Activated T-cell treated with anti-CD3 and anti-CD28 coated beads for 24 hours (primary cell): Measurements from ENCODE around the gene API5.
"Not testable (repeated sequence)": the region's sequence is repeated elsewhere in the genome, so short reads cannot be mapped to it uniquely, and the experiment has no call there.

Source experiments
- DNase-seq: peaks from one replicate; pipeline ENCODE4 v3.0.0-alpha.2; 2020; ENCODE audit warnings: low read depth

API5 gene

DNA sequence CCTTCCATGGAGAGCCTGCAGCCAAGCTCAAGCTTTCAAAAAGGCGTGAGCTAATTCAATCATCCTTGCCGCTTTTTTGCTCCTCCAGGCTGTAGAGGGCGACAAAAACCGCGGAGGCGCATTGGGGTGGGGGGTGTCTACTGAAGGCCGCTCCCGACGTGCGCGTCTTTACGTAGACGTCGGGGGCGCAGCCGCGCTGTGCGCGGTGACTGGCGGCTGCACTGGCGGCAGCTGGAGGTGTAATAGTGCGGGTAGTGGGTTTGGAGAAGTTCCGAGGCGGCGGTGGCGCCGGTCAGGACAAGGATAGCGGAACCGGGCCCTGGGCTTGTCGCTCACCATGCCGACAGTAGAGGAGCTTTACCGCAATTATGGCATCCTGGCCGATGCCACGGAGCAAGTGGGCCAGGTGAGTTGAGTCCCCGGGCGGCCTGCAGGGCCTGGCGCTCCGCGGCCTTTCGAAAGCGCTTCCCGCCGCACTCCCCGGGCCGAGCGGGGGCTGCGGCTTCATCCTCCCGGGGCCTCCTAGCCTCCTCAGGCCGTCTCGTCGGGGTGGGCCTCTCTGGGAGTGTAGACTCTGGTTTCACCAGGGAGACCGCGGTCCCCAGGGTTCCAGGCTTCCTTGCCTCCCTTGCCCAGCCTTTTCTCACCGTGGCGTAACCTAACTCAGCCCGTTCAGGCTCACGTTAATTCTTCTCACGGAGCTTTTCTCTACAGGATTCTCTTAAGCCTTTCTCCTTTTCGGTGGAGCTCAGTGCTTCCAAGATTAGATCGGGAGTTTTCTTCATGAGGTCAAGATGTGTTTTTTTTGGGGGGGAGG is at the start of gene API5:
Gene API5, plus strand, starts transcription at position 206 of the 817 bp plus-strand sequence. Its CDS starts 132 bp downstream, at position 338.
- DNase-seq, result peak; percentile 90

DNA sequence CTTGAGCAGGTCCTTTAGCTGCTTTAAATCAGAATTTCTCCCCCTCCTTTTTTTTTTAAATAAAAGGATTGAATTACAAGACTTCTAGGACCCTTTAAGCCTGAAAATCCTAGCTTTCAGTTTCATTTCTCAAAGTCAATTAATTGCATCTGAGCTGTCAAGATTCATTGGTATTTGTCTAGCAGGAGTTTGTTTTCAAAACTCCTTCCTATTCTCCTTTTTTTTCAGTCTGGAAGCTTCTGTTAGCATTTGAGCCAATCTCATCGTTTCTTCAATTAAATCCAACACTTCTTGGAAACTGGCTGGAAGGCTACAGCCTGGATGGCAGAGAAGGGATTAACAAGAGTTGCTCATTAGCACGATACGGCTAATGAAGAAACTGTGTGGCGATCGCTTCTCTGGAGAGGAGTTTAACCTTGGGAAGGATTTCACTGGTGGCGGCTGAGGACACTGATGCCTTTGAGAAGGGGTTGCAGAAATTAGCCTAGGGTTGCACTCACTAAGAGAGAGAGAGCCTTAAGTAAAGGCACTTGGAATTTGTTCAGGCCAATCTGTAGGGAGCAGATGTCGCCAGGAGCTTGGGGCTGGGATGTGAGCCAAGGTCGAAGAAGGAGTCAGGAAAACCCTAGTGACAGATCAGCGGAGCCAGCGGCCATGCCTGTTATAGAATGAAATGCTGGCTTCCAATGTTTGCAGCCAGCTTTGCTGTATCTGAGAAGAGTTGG is 43.8 kb upstream of the API5 start:
- no peak for DNase-seq

DNA sequence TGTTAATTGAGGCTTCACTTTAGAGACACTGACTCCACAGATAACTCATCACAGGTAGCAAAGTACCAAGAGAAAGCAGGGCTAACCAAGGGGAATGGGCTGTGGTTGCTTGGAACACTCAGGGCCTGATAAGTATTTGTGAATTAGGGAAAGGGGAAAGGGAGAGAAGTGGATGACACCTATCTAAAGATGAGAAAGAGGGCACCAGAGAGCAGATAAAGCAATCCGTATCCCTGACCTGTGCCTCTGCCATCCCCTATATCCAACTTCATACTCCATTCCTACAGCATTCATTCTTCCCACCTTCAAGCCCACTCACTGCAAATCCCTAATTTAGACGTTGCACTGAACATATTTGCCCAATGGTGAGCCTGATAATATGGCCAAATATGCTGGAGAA is 43.0 kb upstream of the API5 start:
- DNase-seq, result no peak

DNA sequence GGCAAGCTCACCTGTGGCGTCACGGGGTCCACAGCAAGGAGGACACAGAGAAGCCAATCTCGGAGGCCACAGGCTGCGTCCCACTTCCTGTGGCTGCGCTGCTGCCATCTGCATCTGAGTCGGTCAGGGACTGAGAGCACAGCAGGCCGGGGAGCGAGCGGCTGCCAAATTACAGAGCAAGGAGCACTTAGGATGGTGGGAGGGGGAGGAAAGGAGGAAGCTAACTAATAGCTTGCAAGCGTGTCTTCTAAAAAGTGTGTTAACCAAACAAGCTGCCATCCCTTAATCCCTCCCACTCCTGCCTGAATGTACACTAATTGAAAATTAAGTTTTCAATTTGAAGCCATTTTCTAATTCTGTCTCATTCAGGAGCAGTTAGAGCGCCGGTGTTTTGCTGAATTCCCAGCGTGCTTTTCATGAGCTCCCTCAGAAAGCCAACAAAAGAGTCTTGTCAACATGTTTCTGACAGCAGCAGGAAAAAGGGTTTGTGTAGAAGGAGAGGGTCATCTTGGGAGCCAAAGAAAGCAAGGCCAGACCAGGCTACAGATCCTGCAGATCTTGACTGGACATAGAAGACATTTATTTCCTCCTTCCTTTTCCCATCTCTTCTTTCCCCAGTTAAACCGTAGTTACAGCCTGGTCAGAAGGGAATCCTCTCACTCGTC is 42.4 kb upstream of the API5 start:
- DNase-seq, result no peak

DNA sequence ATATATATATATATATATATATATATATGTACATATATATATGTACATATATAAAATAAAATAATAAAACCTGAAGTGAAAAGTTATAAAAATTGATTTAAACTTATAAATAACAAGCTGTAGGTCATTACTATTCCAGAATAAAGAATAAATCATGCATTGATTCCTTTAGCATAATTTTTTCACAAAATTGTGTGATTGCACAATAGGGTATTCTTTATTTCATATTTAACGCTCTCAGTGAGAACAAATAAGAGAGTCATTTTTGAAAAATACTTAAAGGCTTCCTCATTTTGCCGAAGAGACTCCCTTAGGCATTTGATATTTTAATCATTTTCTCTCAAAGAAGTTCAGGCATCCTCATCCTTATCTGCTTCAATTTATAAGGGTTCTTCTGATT is 41.3 kb upstream of the API5 start:
- no peak for DNase-seq

DNA sequence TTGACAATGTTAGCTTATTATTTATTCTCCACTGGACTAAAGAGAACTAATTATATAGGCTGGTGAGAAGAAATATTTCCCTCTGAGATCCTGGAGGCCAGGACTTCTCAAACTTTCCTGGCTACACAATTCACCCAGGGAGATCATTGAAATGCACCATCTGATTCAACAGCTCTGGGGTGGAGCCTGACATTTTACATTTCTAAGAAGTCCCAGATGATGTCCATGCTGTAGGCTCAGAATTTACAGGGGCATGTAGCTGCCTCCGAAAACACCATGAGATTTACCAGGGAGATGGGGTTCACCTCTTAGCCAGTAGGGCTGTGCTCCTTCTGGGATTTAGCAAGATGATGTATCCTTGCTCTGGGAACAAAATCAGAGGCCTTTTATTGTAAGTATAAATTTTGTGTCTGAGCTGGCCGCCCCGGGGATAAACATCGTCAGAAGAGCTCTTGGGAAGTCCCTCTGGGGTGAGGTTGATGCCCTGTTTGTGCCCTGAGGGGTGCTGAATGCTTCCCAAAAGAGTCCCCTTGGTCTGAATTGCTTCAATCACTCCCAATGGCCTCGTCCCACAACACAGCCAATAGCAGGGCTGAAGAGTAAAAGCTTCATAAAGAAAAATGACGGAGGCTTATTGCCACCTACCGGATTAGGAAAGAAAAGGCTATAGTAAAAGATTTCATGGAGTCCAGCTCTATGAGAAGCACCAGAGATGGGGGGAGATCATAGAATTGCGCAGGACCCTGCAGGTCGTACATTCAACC is 33.4 kb upstream of the API5 start:
- no peak for DNase-seq

DNA sequence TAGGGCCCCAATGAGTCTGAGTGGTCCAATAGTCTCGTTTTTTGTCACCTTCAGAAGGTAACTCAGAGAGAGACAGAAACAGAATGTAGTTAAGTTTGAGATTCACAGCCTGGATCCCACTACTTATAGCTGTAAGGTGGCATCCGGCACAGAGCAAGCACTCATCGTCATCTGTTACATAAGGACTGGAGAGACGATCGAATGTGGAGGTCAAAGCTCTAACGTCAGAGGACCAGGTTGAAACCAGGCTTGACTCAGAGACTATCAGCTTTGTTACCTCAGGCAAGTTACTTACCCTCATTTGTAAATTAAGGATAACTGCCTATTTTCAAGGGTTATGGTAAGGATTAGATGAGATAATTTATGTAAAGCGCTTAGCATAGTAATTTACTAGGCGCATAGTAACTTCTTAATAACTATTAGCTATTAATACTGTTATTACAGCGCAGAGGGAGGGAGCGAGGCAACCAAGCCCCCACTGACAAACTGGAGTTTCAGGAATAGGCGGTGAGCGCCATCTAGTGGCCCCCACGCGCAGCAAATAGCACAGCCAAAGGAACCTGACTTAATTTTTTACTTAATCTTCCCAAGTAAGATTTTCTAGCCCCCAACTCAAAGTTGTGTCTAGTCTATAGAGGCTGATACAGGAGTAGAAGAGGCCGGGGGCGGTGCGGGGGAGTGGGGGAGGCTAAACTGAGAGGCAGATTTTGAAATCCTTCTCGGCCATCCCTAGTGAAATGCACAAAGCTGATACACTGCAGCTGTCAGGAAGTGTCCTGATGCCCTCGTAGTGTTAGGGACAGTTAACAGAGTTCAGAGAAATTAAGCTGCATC is 29.0 kb upstream of the API5 start:
- DNase-seq, result peak; percentile 23

DNA sequence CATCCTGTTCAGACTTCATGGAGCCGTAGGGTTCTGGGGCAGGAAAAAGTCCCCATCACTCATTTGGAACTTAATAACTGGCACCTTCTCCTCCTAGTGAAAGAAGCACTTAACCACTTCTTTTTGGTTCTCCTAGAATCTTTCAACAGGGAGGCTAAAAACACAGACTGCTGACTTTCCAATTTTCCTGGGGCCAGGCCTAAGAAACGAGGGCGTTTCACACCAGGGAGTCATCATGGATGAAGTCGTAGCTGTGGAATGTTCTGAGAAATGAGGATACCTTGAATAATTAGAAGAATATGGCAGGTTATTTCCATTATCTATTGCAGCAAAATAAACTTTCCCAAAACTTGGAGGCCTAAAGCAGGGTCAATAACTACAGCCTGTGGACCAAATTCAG is 26.0 kb upstream of the API5 start:
- no peak for DNase-seq

DNA sequence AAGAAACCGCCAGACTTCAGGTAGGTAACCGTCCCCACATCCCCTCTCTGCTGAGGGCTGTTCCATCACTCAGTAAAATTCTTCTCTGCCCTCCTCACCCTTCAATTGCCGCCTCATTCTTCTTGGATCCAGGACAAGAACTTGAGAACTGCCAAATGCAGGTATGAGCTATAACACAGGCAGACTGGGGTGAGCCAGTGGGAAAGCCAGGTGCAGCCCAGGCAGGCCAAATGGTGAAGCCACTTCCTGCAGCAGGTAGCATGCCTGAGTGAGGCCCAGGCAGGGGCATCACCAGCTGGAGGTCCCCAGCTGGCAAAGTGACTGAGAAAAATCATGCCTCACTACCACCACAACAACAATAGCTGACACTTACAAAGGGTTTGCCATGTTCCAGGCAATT is 22.4 kb upstream of the API5 start:
- no peak for DNase-seq

DNA sequence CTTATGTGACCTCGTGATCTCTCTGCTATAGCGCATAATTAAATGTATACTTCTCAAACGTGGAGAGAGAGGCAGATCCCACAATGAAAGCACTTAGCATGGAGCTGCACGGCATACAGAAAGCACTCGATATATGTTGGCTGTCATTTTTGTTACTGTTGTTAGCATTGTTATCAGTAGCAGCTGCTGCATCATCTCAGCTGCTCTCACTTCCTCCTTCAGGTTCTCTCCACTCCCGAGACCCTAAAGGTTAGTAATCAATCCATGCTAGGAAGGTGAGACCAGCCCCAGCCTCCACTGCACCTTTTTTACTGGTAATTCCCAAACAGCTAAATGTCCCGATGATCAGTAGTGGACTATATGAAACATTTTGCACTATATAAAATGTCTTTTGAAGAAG is 13.4 kb upstream of the API5 start:
- DNase-seq, result no peak

DNA sequence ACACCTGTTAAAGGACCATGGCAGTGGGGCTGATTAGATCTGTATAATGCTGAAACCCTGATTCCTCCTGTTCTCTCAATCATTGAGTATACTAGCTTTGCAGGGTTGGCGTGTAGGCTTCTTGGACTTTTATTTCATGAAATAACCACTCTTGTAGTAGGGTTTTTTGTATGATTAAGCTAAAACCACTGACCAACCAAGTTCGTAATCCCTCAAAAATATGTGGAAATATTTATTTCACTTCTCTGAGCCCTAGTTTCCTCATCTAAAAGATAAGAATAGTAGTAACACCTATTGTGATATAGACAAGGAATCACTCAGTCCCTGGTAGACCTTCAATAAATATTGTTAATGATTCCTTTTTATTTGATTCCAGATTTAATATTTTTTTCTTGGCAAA is 4.2 kb downstream of the API5 start:
- no peak for DNase-seq

DNA sequence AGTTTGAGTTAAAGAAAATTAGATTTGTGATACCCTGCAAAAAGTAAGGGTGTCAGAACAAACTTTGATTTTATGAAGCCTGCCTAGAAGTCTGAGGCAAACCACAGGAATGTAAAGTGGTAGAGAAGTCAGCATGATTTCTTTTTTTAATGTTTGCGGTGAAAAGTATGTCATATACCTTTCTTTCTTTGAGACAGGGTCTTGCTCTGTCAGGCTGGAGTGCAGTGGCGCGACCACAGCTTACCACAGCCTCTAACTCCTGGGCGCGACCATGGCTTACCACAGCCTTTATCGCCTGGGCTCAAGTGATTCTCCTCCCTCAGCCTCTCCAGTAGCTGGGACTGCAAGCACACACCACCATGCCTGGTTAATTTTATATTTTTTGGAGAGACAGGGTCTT is 4.7 kb downstream of the API5 start:
- no peak for DNase-seq

DNA sequence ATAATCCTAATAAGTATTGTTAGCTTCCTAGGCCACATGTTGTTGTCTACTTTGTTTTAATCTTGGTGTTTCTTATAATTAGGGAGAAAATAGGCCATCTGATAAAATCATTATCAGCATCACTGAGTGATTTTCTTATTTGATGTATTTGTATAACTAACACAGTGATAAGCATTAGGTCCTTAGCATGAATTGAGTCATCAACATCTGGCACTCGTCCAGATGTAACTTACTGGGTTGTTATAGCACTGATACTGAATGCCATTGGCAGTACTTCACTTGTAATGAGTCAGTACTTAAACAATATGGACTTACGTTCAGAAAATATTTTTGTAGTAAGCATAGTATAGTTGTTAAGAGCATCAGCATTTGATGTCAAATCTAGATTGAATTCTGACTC is 16.2 kb downstream of the API5 start:
- DNase-seq, result no peak

DNA sequence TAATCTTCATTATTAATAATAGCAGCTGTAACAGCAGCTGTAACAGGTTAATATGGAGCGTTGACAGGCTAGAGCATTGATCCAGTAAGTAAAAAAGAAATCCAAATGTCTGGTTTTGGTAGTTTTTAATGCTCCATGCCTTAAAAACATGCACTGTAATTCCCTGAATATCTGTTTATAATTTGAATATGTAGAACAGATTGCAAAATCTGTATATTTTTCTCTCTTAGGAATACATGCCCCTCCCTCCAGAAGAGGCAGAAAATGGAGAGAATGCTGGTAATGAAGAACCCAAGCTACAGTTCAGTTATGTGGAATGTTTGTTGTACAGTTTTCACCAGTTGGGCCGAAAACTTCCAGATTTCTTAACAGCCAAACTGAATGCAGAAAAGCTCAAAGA is 16.7 kb downstream of the API5 start:
- no peak for DNase-seq

DNA sequence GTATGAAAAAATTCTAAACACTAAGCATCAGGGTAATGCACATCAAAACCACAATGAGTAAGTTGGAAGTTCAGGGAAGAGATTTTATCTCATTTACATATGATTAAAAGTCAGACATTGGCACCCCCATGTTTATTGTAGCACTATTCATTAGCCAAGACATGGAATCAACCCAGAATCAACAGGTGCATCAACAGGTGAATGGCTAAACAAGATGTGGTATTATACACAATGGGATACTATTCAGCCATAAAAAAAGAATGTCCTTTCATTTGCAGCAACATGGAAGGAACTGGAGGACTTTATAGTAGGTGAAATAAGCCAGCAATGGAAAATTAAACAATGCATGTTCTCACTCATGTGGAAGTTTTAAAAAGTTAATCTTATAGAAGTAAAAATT is 29.4 kb downstream of the API5 start:
- no peak for DNase-seq

DNA sequence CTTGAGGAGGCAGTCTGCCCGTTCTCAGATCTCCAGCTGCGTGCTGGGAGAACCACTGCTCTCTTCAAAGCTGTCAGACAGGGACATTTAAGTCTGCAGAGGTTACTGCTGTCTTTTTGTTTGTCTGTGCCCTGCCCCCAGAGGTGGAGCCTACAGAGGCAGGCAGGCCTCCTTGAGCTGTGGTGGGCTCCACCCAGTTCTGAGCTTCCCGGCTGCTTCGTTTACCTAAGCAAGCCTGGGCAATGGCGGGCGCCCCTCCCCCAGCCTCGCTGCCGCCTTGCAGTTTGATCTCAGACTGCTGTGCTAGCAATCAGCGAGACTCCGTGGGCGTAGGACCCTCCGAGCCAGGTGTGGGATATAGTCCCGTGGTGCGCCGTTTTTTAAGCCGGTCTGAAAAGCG is 39.6 kb downstream of the API5 start:
- DNase-seq, result not testable (repeated sequence)

DNA sequence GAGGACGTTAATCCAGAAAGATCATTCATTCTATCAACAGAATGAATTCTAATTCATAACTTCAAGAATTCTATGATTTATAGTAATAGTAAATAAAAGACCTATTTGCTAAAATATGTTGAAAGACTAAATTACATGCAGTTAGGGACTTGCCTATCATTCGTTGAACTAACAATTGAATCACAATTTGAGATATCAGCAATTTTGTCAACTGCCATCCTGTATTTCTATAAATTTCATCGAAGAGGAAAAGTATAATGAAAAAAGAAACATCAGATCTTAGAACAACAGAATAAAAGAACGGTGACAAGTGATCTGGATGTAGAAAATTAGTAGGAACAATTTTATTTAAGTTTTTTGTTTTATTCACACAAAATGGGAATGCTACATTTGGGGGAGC is 42.5 kb downstream of the API5 start:
- DNase-seq, result no peak

DNA sequence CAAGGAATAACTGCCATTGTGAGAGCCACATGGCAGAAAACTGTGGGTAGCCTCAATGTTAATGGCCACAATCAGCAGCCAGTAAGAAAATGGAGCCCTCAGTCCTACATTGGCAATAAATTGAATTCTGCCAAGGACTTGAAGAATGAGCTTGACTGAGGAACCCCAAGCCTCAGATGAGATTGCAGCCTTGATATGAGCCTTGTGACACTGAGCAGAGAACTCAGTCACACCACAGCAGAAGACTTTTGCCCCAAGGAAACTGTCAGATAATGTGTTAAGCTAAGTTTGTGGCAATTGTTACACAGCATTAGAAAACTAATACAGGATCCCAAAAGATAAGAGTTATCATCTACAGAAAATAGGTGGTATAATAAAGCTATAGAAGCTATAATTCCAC is 44.5 kb downstream of the API5 start:
- no peak for DNase-seq

DNA sequence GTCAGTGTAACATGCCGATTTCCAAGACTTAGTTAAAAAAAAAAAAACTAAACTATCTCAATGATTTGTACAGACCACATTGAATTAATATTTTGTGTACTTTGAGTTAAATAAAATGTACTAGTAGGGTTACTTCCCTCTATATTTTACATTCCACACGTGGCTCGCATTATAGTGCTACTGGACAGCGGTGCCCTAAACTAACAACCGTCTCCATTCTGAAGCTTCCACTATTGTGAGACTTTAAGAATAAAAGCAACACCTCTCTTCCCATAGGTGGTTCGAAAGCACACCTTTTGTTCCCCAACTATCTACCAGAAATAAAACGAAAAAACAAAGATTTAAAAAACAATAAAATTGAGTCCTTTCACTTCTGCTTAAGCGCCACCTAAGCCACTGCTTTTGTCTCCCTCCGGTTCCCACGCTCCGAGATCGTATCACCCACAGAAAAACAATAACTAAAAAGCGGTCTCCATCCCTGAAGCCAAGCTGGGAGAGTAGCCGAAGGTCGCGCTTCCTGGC is 46.5 kb downstream of the API5 start:
- DNase-seq, result no peak

DNA sequence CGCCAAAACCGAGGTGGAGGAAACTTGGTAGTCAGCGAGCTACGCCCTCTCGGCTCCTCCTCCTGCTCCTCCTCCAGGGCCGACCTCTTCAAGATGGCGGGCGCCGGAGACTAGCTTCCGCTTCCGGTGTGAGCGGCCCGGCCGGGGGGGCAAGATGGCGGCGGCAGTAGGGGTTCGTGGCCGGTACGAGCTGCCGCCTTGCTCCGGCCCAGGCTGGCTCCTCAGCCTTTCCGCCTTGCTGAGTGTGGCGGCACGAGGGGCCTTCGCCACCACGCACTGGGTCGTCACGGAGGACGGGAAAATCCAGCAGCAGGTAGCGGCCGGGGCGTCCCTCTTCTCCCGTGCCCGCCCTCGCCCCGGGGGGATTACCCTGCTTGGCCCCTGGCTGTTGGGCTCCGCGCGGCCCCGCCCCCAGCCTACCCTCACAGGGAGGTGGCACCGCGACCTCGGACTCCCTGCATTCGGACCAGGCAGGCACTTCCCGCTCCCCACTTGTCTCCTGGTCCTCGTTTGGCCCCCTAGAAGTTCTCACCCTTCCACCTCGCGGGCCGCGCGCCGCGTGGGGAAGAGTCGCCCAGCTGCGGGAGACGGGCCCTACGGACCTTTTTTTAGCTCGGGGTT is 47.1 kb downstream of the API5 start, which contains the start of gene TTC17:
Gene TTC17, plus strand, starts transcription at position 120 of the 621 bp plus-strand sequence. Its CDS starts 35 bp downstream, at position 155.
- peak; percentile 90 for DNase-seq

DNA sequence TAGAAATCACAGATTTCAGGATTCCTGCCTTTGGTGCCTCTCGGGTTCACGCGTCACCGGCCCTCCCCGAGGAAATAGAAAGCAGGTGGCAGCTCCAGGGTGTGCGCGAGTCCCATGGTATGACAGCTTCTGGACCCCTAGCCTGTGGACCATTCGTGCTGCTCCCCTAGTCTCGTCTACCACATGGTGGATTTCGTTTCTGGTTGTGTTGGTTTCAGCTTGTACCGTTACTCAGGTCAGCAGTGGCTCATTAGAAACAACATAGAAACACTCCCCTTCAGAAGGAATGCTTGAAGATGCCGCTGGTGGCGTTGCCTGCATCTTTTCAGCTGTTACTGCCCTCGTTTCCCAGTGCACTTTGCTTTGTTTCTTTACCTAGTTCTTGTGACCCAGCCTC is 47.6 kb downstream of the API5 start:
- no peak for DNase-seq
